T47D (cell line): ENCODE measurements around the gene NRN1L.
A peak's percentile ranks its signal among the peaks of the same experiment; 100 is the strongest.

Source experiments
- DNase-seq, 2 experiments: peaks; one replicate each; pipeline versions ENCODE4 v3.0.0 to v3.0.0-alpha.2; 2011 to 2012; ENCODE audit warnings: low read depth in 1 of 2, low spot score in 1 of 2
- JUND ChIP-seq: IDR thresholded peaks from 2 replicates; pipeline ENCODE4 v1.6.1; 2012; ENCODE audit warnings: low read depth
- in situ Hi-C: cut with HindIII; loops from 2 replicates; pipeline ENCODE4 v1.10.0; 2016; ENCODE audit warnings: low sequenced_read_pairs, low pct_unique_long_range_greater_than_20kb

The NRN1L gene

DNA sequence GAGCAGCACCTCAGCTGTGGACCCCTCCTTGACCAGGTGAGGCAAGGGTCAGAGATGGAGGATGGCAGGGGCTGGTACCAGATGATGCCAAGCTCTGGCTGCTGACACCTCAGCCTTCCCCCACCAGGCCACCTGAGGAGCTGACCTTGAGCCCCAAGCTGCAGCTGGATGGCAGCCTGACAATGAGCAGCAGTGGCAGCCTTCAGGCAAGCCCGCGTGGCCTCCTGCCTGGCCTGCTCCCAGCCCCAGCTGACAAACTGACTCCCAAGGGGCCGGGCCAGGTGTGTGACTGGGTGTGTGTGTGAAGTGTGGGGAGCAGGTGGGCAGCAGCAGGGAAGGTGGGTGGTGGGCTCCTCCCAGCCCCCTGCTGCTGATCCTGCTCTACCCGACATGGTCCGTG, 4.7 kb upstream of the NRN1L start:
- no peak for DNase-seq
- in situ Hi-C loops, result no loop called here
- no peak for TF ChIP-seq JUND

DNA sequence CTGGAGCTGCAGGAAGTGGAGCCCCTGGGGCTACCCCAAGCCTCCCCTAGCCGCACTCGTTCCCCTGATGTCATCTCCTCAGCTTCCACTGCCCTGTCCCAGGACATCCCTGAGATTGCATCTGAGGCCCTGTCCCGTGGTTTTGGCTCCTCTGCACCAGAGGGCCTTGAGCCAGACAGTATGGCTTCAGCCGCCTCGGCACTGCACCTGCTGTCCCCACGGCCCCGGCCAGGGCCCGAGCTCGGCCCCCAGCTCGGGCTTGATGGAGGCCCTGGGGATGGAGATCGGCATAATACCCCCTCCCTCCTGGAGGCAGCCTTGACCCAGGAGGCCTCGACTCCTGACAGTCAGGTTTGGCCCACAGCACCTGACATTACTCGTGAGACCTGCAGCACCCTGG, 4.1 kb upstream of the NRN1L start:
- no peak for DNase-seq
- TF ChIP-seq JUND, result no peak
- in situ Hi-C loops, result no loop called here

DNA sequence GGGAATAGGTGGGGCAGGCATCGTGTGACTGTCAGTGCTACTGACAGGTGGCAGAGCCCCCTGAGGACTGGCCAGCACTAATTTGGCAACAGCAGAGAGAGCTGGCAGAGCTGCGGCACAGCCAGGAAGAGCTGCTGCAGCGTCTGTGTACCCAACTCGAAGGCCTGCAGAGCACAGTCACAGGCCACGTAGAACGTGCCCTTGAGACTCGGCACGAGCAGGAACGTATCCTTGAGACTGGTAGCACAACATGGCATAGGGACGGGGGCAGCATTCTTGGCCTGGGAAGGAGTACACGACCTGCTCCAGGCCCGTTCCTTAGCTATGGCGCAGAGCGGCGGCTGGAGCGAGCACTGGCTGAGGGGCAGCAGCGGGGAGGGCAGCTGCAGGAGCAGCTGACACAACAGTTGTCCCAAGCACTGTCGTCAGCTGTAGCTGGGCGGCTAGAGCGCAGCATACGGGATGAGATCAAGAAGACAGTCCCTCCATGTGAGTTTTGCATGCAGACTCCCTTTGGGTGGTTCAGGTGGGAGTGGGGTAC, 3.0 kb upstream of the NRN1L start:
- in situ Hi-C loops, result no loop called here
- DNase-seq, result no peak
- TF ChIP-seq JUND, result no peak

DNA sequence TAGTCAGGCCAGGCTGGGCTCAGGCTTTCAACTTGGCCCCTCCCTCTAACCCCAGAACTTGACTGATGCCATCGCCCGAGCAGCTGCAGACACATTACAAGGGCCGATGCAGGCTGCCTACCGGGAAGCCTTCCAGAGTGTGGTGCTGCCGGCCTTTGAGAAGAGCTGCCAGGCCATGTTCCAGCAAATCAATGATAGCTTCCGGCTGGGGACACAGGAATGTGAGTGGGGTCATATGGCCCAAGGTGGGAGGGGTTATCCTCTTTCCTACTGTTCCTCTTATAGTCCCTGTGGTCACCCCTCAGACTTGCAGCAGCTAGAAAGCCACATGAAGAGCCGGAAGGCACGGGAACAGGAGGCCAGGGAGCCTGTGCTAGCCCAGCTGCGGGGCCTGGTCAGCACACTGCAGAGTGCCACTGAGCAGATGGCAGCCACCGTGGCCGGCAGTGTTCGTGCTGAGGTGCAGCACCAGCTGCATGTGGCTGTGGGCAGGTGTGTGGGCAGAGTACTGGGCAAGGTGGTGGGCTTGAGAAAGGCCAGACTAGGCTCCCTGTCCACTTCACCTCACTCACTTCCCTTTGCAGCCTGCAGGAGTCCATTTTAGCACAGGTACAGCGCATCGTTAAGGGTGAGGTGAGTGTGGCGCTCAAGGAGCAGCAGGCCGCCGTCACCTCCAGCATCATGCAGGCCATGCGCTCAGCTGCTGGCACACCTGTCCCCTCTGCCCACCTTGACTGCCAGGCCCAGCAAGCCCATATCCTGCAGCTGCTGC, 2.1 kb upstream of the NRN1L start:
- DNase-seq, result no peak
- in situ Hi-C loops, result no loop called here
- TF ChIP-seq JUND, result no peak

DNA sequence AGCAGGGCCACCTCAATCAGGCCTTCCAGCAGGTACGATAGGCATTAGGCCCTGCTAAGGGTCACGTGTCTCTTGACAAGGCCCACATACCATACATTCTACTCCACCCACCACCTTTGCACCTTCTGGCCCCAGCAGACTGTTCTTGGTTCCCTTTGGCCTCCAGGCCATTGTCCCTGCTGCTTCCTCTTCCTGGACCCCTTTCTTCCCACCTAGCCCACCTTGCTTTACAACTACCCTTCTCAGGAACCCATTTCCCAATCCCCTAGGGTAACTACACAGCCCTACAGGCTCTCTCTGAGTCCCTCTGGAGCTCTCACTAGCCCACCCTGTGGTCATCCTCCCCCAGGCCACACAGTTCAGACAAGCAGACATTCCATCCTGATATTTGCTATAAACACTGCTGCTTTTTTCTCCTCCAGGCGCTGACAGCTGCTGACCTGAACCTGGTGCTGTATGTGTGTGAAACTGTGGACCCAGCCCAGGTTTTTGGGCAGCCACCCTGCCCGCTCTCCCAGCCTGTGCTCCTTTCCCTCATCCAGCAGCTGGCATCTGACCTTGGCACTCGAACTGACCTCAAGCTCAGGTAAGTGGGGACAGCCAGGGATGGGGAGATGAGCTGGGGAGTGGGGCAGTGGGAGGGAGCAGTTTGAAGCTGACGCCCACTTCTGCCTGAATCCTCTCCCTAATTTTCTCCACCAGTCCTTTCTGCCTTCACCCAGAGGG, 1.4 kb upstream of the NRN1L start:
- in situ Hi-C loops, result no loop called here
- no peak for TF ChIP-seq JUND
- no peak for DNase-seq

DNA sequence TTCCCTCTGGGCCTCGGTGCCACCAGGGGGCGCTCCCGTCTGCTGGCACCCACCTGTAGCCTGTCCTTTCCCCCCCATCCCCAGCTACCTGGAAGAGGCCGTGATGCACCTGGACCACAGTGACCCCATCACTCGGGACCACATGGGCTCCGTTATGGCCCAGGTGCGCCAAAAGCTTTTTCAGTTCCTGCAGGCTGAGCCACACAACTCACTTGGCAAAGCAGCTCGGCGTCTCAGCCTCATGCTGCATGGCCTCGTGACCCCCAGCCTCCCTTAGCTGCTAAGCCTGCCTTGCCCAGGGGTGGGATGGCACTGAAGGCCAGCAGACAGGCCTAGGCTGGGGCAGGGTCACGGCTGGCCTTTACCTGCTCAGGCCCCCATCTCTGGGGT, 818 bp upstream of the NRN1L start:
- in situ Hi-C loops, result no loop called here
- no peak for TF ChIP-seq JUND
- peak; percentile 71 to 94 for DNase-seq

DNA sequence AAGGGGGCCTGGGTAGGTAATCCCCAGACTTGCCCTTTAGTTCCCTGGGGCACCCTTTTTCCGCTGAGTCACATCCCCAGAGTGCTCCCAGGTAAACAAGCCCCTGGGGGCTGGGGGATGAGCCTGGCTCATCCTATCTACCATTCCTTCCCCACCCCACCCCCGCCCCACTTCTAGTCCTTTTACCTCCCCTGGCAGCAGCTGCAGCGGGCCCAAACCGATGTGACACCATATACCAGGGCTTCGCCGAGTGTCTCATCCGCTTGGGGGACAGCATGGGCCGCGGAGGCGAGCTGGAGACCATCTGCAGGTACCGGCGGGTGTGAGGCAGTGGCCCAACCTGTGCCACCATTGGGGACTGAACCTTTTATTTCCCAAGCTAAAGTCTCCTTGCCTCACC, 860 bp downstream of the NRN1L start:
- DNase-seq, result no peak
- in situ Hi-C loops, result no loop called here
- TF ChIP-seq JUND, result no peak

DNA sequence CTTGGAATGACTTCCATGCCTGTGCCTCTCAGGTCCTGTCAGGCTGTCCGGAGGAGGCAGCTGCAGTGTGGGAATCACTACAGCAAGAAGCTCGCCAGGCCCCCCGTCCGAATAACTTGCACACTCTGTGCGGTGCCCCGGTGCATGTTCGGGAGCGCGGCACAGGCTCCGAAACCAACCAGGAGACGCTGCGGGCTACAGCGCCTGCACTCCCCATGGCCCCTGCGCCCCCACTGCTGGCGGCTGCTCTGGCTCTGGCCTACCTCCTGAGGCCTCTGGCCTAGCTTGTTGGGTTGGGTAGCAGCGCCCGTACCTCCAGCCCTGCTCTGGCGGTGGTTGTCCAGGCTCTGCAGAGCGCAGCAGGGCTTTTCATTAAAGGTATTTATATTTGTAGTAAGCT, 1.3 kb downstream of the NRN1L start:
- in situ Hi-C loops, result no loop called here
- no peak for TF ChIP-seq JUND
- DNase-seq, result no peak

DNA sequence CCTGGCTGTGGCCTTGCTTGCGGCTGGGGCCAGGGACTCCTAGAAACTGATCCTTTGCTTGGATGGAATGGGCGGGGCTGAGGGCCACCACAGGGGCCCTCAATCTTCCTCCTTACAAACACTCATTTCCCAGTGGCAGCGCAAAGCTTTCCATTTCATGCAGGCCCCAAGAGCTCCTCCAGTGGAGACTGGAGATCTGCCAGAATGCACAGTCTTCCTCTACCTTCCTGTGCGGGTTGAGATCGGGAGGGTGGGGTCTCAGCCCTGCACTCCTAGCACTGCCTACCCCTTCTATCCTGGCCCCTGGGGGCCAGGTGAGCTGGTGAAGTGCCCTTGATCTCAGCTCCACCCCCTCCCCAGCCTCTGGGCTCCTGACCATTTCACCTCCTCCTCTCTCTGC, 1.7 kb downstream of the NRN1L start:
- in situ Hi-C loops, result no loop called here
- no peak for TF ChIP-seq JUND
- no peak for DNase-seq

DNA sequence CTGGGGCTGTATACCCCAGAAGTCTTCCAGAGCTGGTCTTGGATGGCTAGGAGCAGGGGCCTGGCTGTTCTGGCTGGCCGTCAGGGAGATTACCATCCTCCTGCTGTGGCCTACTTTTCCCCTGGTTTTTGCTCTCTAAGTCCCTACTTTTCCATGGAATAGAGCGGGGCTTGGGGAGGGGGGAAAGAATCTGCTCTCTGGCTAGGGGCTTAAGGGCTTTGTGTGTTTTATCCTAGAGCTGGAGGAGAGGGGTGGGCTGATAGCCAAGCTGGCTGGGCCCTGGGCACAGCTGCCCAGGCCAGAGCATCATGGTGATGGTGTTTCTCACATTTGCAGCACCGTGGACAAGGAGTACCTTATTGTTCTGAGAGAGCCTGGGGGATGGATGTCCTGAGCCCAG, 3.6 kb downstream of the NRN1L start:
- in situ Hi-C loops, result no loop called here
- DNase-seq, result no peak
- no peak for TF ChIP-seq JUND

DNA sequence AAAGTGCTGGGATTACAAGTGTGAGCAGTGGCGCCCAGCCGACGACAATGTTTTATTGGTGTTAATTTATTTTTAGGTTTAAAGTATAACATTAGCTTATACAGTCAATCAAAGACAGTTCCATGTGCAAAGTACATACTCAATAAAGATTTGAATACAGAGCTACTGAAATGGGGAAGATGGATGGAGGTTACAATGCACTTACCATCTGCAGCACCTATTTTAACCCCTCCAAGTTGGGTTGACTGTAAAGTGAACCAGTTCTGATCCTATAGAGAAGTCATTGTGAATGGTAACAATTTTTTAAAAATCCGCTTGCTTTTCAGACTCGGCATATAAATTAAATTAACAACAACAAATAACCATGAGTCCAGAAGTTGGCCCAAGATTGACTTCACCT, 7.7 kb downstream of the NRN1L start:
- in situ Hi-C loops, result no loop called here
- DNase-seq, result no peak
- TF ChIP-seq JUND, result no peak

DNA sequence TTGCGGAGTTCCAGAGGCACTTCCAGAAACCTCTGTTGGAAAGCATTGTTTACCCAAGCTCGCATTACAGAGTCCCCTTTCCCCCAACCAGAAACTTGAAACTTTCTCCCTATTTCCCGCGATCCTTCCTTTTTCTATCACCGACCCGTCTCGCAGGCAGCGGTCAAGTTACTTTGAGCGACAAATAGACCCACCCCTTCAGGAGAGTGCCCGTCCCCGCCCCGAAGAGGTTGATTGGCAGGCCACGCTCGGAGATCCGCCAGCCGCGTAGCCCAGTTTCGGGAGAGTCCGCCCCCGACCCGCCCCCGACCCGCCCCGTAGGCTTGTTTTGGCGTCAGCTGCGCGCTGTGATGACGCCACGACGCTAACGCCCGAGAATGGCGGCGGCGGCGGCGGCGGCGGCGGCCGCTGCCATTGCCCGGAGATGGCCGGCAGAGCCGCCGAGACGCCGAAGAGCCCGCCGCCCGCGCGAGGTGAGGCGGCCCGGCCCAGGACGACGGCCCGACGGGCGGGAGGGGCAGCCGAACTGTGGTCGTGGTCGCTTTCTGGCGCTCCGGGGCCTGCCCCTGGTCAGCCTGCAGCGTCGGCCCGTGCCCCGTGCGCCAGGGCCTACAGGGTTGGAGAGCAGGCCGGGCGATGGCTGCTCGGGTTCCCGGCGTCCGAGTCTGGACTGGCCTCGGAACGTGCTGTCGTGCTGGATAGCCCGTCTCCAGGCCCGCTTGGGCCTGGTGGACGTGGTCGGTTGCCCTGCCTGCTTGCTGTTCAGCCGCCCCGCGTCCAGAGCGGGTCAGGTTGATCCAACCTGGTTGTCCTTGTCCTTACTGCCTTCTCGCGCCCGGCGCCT, 8.4 kb downstream of the NRN1L start, which contains the start of gene PSKH1:
PSKH1 (plus strand) TSS at position 356 of the 844 bp plus-strand sequence. CDS start 15,496 bp downstream, outside the sequence.
- TF ChIP-seq JUND, result no peak
- DNase-seq, result peak; percentile 97 to 99
- in situ Hi-C loops, result no loop called here

DNA sequence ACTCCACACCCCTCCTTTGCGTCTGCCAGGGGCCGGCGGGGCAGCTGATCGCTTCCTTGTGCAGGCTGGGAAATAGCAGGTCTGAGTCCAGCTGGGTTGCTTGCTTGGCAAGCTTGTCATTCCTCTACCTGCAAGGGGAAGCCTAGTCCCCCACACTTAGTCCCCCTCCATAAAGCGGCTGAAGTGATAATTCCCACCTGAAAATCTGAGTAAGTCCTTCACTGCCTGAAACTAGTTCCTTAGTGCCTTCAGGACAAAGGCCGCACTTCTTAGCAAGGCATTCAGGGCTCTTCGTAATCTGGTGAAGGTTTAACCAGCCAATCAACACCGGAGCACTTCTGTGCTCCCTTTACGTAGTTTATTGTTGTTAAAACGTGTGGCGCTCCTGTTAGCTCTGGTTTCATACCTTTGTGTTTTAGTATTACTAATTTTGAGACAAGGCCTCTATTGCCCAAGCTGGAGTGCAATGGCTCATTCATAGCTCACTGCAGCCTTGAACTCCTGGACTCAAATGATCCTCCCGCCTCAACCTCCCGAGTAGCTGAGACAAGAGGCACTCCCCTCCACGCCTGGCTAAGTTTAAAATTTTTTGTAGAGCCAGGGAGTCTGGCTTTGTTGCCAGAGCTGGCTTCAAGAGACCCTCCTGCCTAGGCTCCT, 9.2 kb downstream of the NRN1L start:
- in situ Hi-C loops, result no loop called here
- no peak for TF ChIP-seq JUND
- no peak for DNase-seq
